HCT116 (cell line): Measurements from ENCODE around the gene IL23A.

Source experiments
- CTCF ChIP-seq, 3 experiments: fragments of 200-600 bp in 1 of 3; sonication (generic) in 1 of 3; IDR thresholded peaks in 2 of 3; conservative IDR thresholded peaks in 1 of 3; 2 replicates each; pipeline ENCODE4 v1.5.1; 2012 to 2017; ENCODE audit warnings: low read depth in 2 of 3, low read length in 2 of 3, antibody characterized with exemption in 1 of 3, borderline replicate concordance in 1 of 3, control low read depth in 1 of 3, mild to moderate bottlenecking in 1 of 3, mixed read lengths in 1 of 3, mixed run types in 1 of 3, moderate library complexity in 1 of 3; ENCODE audit not compliant: insufficient read depth in 1 of 3
- EZH2phosphoT487 ChIP-seq: fragments of 200-600 bp; IDR thresholded peaks from 2 replicates; pipeline ENCODE4 v1.6.1; 2018; ENCODE audit warnings: antibody characterized with exemption, borderline replicate concordance
- FOSL1 ChIP-seq: IDR thresholded peaks from 2 replicates; pipeline ENCODE4 v1.6.1; 2012; ENCODE audit warnings: low read depth
- POLR2A ChIP-seq: IDR thresholded peaks from 2 replicates; pipeline ENCODE4 v1.7.0; 2011; ENCODE audit warnings: borderline replicate concordance; ENCODE audit not compliant: insufficient read depth, insufficient read length; ENCODE audit errors: extremely low read depth
- SRF ChIP-seq: IDR thresholded peaks from 2 replicates; pipeline ENCODE4 v1.6.1; 2012; ENCODE audit warnings: low read depth
- YY1 ChIP-seq: IDR thresholded peaks from 2 replicates; pipeline ENCODE4 v1.6.1; 2011; ENCODE audit warnings: low read length, low read depth, moderate library complexity, mild to moderate bottlenecking; ENCODE audit not compliant: insufficient replicate concordance; ENCODE audit errors: extremely low read depth

GRCh38 chr12:56304872-56305590 lies 33.7 kb upstream of the IL23A start:
- TF ChIP-seq SRF: no peak
- TF ChIP-seq CTCF (IDR thresholded peaks at IDR 0.05 in 2 of 3, conservative IDR thresholded peaks at IDR 0.05 in 1 of 3; ENCODE audit: borderline replicate concordance in 1 of 3, insufficient read depth in 1 of 3, low read depth in 2 of 3, low read length in 2 of 3): no peak
- TF ChIP-seq EZH2phosphoT487: no peak
- no peak for TF ChIP-seq FOSL1
- TF ChIP-seq POLR2A: no peak
- no peak for TF ChIP-seq YY1
